ENCODE results near the gene MAFG.

MAFG gene

GRCh38 chr17:81871387-81872230, 55.9 kb downstream of the MAFG start:
- peak overlapping the region; percentile 98 for H3K27ac ChIP-seq
- DNase-seq (ENCODE audit: low read depth, low spot score), result no peak

GRCh38 chr17:81870981-81871386, 56.6 kb downstream of the MAFG start, which contains the start of gene ARHGDIA:
Gene ARHGDIA (minus strand): TSS chr17:81871337. CDS start chr17:81869930, 1,407 bp downstream.
- no peak for DNase-seq (ENCODE audit: low read depth, low spot score)
- peak within 1 kb of the TSS; percentile 98 for H3K27ac ChIP-seq

GRCh38 chr17:81870131-81870980, 57.2 kb downstream of the MAFG start:
- no peak for DNase-seq (ENCODE audit: low read depth, low spot score)
- H3K27ac ChIP-seq, result peak overlapping the region; percentile 98

GRCh38 chr17:81869221-81870130, 58.1 kb downstream of the MAFG start:
- DNase-seq (ENCODE audit: low read depth, low spot score), result no peak
- peak overlapping the region; percentile 98 for H3K27ac ChIP-seq

GRCh38 chr17:81868674-81869220, 58.8 kb downstream of the MAFG start:
- DNase-seq (ENCODE audit: low read depth, low spot score), result no peak
- peak overlapping the region; percentile 98 for H3K27ac ChIP-seq

All from epithelial cell of prostate (primary cell).